HTERT RPE-1 (cell line): ENCODE measurements around the gene RIC3.

Experiments
- in situ Hi-C: fragments of 300-500 bp; cut with MboI; formaldehyde crosslinking; loops from 4 replicates; pipeline ENCODE4 v1.14.3; 2020; ENCODE audit warnings: low sequenced_read_pairs

RIC3 gene

GRCh38 chr11:8105666-8106065 lies 63.2 kb downstream of the RIC3 start:
- in situ Hi-C loops: no loop called here

GRCh38 chr11:8105133-8105532 lies 63.7 kb downstream of the RIC3 start:
- in situ Hi-C loops: no loop called here

- in situ Hi-C loops: no loop called here
Observed at GRCh38 chr11:8103909-8104308, 64.9 kb downstream of the RIC3 start.

DNA sequence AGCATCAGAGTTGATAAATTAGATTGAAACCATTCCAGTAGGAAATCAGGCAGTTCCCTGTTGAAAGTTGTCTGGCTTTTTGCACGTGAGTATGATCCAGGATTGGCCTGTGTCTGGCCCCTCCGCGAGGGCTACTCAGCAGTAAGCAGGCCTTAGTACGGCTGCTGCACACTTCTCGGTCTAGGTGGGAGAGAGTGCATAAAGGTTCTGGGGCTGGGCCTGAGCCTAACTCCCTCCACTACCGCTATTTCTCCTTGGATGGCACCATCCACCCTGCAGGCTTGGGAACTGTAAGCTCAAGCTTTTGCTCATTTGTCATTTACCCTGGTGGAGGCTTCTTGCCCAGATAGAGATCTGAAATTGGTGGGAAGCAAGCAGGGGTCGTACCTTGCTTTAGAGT lies 65.9 kb downstream of the RIC3 start:
- in situ Hi-C loops: no loop called here

- in situ Hi-C loops: no loop called here
Observed at GRCh38 chr11:8102296-8102915, 66.4 kb downstream of the RIC3 start.

- in situ Hi-C loops: no loop called here
Observed at GRCh38 chr11:8101421-8101820, 67.4 kb downstream of the RIC3 start.

GRCh38 chr11:8100605-8101004 lies 68.2 kb downstream of the RIC3 start:
- in situ Hi-C loops: no loop called here

- in situ Hi-C loops: no loop called here
Observed at GRCh38 chr11:8100158-8100557, 68.7 kb downstream of the RIC3 start.

DNA sequence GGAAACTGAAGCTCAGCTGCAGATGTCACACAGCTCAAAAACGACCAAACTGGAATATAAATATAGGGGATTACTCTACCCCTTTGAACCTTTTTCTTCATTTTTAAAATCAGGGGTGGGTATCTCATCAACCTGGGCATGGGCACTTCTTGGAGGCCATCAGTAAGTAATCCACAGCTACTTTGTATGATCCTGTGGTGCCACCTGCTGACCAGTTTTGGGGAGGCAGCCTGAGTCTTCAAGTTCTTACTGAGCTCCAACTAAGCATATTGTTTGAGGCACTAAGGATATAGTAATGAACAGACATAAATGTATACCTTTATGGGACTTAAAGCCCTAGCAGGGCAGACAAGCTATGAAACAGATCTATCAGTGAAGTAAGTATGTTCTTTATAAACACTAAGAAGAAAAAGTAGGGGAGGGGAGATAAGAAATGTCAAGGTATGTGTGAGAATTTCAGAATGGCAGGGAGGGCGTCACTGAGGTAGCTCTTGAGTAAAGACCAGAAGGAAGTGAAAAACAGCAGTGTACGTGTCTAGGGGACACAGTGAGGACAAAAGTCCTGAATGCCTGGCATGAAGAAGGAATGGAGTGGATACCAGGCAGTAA lies 69.4 kb downstream of the RIC3 start:
- in situ Hi-C loops: no loop called here

- in situ Hi-C loops: no loop called here
Observed at GRCh38 chr11:8098879-8099278, 69.9 kb downstream of the RIC3 start.

DNA sequence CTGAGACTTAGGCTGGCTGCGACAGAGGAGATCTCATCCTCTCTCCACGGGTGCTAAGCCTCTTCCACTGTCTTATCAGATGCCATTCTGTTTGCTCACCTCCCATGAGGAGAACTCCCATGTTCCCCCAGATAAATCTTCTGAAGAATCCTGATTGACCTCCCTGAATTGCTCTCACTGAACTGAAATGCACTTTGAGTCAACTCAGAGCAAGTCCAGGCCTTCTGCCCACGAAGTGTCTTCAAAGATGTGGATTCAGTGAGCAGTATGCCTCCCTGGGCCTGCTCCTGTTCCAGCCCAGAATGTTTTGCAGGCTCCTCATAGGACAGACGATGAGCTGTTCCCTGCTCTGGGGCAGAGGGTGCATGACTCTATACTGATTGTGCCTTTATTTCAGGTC lies 70.5 kb downstream of the RIC3 start:
- in situ Hi-C loops: no loop called here

DNA sequence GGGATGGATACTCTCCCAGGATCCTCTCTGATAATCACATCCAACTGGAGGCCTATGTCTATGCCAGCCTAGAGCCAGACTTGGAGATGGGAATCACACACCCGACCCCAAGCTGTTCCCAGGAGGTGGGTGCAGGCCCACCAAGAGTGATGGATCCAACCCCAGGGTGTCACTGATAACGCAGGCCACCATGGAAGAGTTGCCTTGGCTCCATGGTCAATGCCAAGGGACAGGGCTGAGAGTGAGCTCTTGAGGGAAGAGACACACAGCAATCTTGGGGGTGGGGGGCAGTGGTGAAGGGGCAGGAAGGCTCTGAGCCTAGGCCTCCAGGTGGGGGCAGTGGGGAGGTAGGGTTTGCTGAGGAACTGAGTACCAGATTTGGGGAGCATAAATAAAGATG lies 70.9 kb downstream of the RIC3 start:
- in situ Hi-C loops: no loop called here

- in situ Hi-C loops: no loop called here
Observed at GRCh38 chr11:8097468-8097867, 71.4 kb downstream of the RIC3 start.

DNA sequence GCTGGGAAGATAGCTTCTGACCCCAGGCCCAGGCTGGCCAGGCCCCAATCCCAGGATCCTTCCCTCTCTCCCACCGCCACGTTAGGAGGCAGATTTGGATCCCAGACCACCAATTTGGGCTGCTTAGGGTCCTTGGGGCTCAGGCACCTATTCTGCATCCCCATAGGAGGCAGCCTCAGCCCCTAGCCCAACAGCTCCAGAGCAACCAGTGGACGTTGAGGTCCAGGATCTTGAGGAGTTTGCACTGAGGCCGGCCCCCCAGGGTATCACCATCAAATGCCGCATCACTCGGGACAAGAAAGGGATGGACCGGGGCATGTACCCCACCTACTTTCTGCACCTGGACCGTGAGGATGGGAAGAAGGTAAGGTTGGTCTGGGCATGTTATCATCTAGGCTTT lies 71.8 kb downstream of the RIC3 start:
- in situ Hi-C loops: no loop called here

GRCh38 chr11:8096575-8096974 lies 72.2 kb downstream of the RIC3 start:
- in situ Hi-C loops: no loop called here

DNA sequence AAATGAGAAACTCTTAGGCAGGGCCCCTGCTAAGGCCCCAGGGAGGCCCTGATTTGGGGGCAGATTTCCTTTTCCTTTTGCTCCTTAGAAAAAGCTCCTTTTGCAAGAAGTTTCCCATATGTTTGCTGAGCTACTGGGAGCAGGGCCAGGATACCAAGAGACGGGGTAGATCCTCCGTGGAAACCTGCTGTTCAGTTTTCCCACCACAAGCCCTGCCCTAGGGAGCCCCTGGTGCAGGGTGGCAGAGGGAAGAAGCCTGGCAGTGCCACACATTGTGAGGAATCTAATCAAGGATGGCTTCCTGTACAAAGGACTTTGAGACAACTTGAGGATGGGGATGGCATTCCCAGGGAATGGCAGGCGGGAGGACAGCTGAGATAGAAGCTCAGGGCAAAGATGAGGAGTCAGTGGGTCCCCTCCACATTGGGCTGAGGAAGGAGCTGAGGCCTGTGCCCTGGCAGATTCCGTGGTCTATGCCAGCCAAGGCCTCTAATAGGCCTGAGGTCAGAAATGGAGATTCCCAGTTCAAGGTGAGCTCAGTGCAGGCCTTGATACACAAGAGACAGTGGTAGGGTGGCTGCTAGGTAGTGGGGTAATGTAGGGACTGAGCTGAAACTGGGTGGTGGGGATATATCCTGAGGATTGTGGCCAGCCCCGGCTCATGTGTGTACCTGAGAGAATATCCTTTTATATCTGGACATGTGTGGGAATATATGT lies 72.9 kb downstream of the RIC3 start:
- in situ Hi-C loops: no loop called here

DNA sequence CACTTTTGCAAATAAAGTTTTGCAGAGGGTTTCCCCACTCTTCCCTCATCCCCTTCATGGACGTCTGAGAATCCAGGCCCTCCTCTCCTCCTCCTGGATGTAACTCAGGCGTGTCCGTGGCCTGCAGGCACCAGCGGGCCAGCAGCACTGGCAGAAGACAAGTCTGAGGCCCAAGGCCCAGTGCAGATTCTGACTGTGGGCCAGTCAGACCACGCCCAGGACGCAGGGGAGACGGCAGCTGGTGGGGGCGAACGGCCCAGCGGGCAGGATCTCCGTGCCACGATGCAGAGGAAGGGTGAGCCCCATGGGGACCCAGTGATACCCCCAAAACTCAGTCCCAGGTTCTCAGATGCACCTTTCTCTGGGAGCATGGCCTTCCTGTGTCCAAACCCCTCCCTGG lies 73.5 kb downstream of the RIC3 start:
- in situ Hi-C loops: no loop called here

- in situ Hi-C loops: no loop called here
Observed at GRCh38 chr11:8094656-8095055, 74.2 kb downstream of the RIC3 start.

GRCh38 chr11:8093931-8094575 lies 74.8 kb downstream of the RIC3 start:
- in situ Hi-C loops: no loop called here

DNA sequence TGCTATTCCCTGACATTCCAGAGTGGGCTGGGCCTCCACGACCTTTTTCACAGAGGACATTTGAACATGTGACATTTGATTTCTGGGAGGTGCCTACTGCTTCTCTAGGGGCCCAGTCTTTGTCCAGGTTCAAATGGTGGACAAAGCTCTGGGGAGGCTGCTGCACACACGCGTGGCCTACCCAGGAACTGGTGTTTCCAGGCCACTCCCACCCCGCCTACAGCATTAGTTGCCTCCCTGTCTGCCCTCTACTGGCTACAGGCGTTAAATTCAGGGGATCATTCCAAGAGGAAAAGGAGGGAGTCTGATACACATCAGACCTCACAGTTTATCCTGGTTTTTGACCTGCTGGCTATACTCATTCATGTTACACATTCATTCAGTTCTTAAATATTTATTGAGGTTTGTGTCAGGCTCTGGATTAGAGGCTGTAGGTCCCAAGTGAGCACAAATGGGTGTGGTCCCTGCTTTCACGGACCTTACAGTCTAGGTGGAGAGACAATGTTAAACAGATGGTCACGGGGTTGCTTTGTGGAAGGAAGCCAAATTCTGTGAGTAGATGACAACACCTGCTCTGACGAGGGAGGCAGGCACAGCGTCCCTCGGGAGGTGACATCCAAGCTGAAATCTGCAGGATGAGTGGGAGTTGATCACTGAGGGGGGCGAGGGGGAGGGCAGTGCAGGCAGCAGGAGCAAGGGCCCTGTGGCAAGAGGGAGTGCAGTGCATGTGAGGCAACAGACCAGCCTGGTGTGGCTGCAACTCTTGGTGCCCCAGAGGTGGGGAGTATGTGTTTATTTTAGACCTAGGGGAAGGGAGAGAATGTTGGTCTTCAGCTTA lies 76.0 kb downstream of the RIC3 start:
- in situ Hi-C loops: no loop called here

DNA sequence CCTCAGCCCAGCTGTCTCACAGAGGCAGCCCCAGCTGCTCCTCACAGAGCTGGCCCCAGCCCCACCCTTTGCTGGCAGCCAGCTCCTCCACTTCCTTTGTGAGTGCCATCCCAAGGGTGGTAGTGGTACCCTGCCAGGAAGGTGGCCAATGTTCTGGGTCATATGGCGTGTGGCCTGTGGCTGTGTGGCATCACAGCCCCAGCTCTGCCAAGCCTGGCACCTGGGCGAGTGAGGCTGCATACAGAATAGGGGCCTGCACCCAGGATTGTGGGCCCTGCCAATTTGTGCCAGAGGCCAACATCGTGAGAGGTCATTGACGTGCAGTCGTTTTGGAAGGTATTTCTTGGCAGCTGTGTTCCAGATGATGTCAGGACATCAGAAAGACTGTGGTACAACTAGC lies 77.1 kb downstream of the RIC3 start:
- in situ Hi-C loops: no loop called here
